BLaER1 treated with 17β-estradiol and CSF1 and Interleukin-3, amounts not matched to agents 10 nM and 100 nM (cell line): ENCODE measurements around the gene TMA7B.

Experiments used
- H3K27ac ChIP-seq, 11 experiments: shearing (Covaris generic); formaldehyde crosslinking; 2 replicates each; pipeline ENCODE4 v1.8.1; 2022
- H3K27me3 ChIP-seq, 11 experiments: shearing (Covaris generic); formaldehyde crosslinking; 2 replicates each; pipeline ENCODE4 v1.8.1; 2022
- H3K36me3 ChIP-seq, 11 experiments: shearing (Covaris generic); formaldehyde crosslinking; 2 replicates each; pipeline ENCODE4 v1.8.1; 2022
- H3K4me1 ChIP-seq, 10 experiments: shearing (Covaris generic); formaldehyde crosslinking; 2 replicates each; pipeline ENCODE4 v1.8.1; 2022
- H3K4me2 ChIP-seq, 11 experiments: shearing (Covaris generic); formaldehyde crosslinking; 2 replicates each; pipeline ENCODE4 v1.8.1; 2022
- H3K4me3 ChIP-seq, 10 experiments: shearing (Covaris generic); formaldehyde crosslinking; 2 replicates each; pipeline ENCODE4 v1.8.1; 2022
- H3K9ac ChIP-seq, 11 experiments: shearing (Covaris generic); formaldehyde crosslinking; 2 replicates each; pipeline ENCODE4 v1.8.1; 2022
- H3K9me3 ChIP-seq, 11 experiments: shearing (Covaris generic); formaldehyde crosslinking; replicated peaks in 1 of 11; 2 replicates each; pipeline ENCODE4 v1.8.1; 2022
- H4K20me1 ChIP-seq, 11 experiments: shearing (Covaris generic); formaldehyde crosslinking; 2 replicates each; pipeline ENCODE4 v1.8.1; 2022
- Cebpa-rat ChIP-seq, 11 experiments: shearing (Covaris generic); IDR thresholded peaks; 2 replicates each; pipeline ENCODE4 v1.8.1; 2022

TMA7B gene

GRCh38 chr22:39979458-39979857 is 19.3 kb downstream of the TMA7B start:
- Histone ChIP-seq H3K27me3 (no peaks in the 10 kb centered on the region), H3K9ac (no peak overlapping the region), H4K20me1 (no peaks in the 10 kb centered on the region), H3K4me1 (peaks cover 0 to 5% (median 3%) of the 10 kb centered on the region in 10 experiments; a peak in 8 of 20 replicates), H3K4me2 (no peak overlapping the region), H3K4me3 (no peak overlapping the region), H3K9me3 (no peaks in the 10 kb centered on the region), H3K27ac (no peak overlapping the region), H3K36me3 (no peaks in the 10 kb centered on the region)
- no peak for TF ChIP-seq Cebpa-rat (IDR thresholded peaks at IDR 0.05)

- H3K27me3 ChIP-seq, result no peaks in the 10 kb centered on the region
- H3K4me1 ChIP-seq, result peaks cover 0 to 16% (median 13%) of the 10 kb centered on the region in 10 experiments; a peak in 14 of 20 replicates
- no peak overlapping the region for H3K27ac ChIP-seq
- no peaks in the 10 kb centered on the region for H3K9me3 ChIP-seq
- H3K36me3 ChIP-seq, result no peaks in the 10 kb centered on the region
- H4K20me1 ChIP-seq, result no peaks in the 10 kb centered on the region
- no peak overlapping the region for H3K9ac ChIP-seq
- no peak for TF ChIP-seq Cebpa-rat (IDR thresholded peaks at IDR 0.05)
- no peak overlapping the region for H3K4me3 ChIP-seq
- H3K4me2 ChIP-seq, result no peak overlapping the region
These were observed 20.4 kb downstream of the TMA7B start for GRCh38 chr22:39980596-39980995.

- Histone ChIP-seq H3K9me3 (no peaks in the 10 kb centered on the region), H3K4me3 (no peak overlapping the region), H3K4me2 (no peak overlapping the region), H3K4me1 (peaks cover 0 to 18% (median 13%) of the 10 kb centered on the region in 10 experiments; a peak in 14 of 20 replicates), H3K27me3 (no peaks in the 10 kb centered on the region), H4K20me1 (no peaks in the 10 kb centered on the region), H3K36me3 (no peaks in the 10 kb centered on the region), H3K27ac (no peak overlapping the region), H3K9ac (no peak overlapping the region)
- TF ChIP-seq Cebpa-rat (IDR thresholded peaks at IDR 0.05), result no peak
These were observed 23.1 kb downstream of the TMA7B start for GRCh38 chr22:39983346-39983745.

- Histone ChIP-seq H4K20me1 (no peaks in the 10 kb centered on the region), H3K4me3 (no peak overlapping the region), H3K27ac (no peak overlapping the region), H3K4me2 (peak overlapping the region in 7 of 11 experiments; percentile 5 to 55 (median 30); a peak in 9 of 22 replicates), H3K4me1 (peaks cover 0 to 18% (median 13%) of the 10 kb centered on the region in 10 experiments; a peak in 14 of 20 replicates), H3K36me3 (no peaks in the 10 kb centered on the region), H3K9ac (no peak overlapping the region), H3K27me3 (no peaks in the 10 kb centered on the region), H3K9me3 (no peaks in the 10 kb centered on the region)
- TF ChIP-seq Cebpa-rat (IDR thresholded peaks at IDR 0.05), result no peak
These were observed 23.8 kb downstream of the TMA7B start for GRCh38 chr22:39984006-39984405.

GRCh38 chr22:39984746-39985145 is 24.5 kb downstream of the TMA7B start:
- no peak for TF ChIP-seq Cebpa-rat (IDR thresholded peaks at IDR 0.05)
- Histone ChIP-seq H3K27me3 (no peaks in the 10 kb centered on the region), H3K36me3 (no peaks in the 10 kb centered on the region), H3K4me3 (no peak overlapping the region), H4K20me1 (no peaks in the 10 kb centered on the region), H3K9me3 (no peaks in the 10 kb centered on the region), H3K4me1 (peaks cover 0 to 24% (median 16%) of the 10 kb centered on the region in 10 experiments; a peak in 14 of 20 replicates), H3K27ac (no peak overlapping the region), H3K4me2 (peak overlapping the region in 9 of 11 experiments; percentile 5 to 55 (median 30); a peak in 10 of 22 replicates), H3K9ac (no peak overlapping the region)

GRCh38 chr22:39985383-39986035 is 25.3 kb downstream of the TMA7B start:
- no peak for TF ChIP-seq Cebpa-rat (IDR thresholded peaks at IDR 0.05)
- Histone ChIP-seq H3K27ac (no peak overlapping the region), H3K9me3 (no peaks in the 10 kb centered on the region), H3K4me2 (peak overlapping the region in 9 of 11 experiments; percentile 4 to 55 (median 24); a peak in 9 of 22 replicates), H3K36me3 (no peaks in the 10 kb centered on the region), H4K20me1 (no peaks in the 10 kb centered on the region), H3K4me3 (no peak overlapping the region), H3K4me1 (peaks cover 0 to 28% (median 17%) of the 10 kb centered on the region in 10 experiments; a peak in 14 of 20 replicates), H3K9ac (no peak overlapping the region), H3K27me3 (no peaks in the 10 kb centered on the region)

- no peak overlapping the region for H3K27ac ChIP-seq
- no peaks in the 10 kb centered on the region for H3K36me3 ChIP-seq
- no peak overlapping the region for H3K4me2 ChIP-seq
- TF ChIP-seq Cebpa-rat (IDR thresholded peaks at IDR 0.05), result no peak
- no peak overlapping the region for H3K9ac ChIP-seq
- no peaks in the 10 kb centered on the region for H3K9me3 ChIP-seq
- H3K27me3 ChIP-seq, result peaks cover 0 to 6% (median 3%) of the 10 kb centered on the region in 11 experiments; a peak in 12 of 22 replicates
- no peaks in the 10 kb centered on the region for H4K20me1 ChIP-seq
- no peak overlapping the region for H3K4me3 ChIP-seq
- peaks cover 0 to 28% (median 17%) of the 10 kb centered on the region in 10 experiments; a peak in 14 of 20 replicates for H3K4me1 ChIP-seq
These were observed 28.4 kb downstream of the TMA7B start for GRCh38 chr22:39988386-39989114.

- Histone ChIP-seq H3K36me3 (no peaks in the 10 kb centered on the region), H3K4me1 (peaks cover 0 to 28% (median 17%) of the 10 kb centered on the region in 10 experiments; a peak in 15 of 20 replicates), H3K4me3 (no peak overlapping the region), H3K9me3 (no peaks in the 10 kb centered on the region), H3K27me3 (peaks cover 9 to 17% (median 14%) of the 10 kb centered on the region in 11 experiments), H3K27ac (no peak overlapping the region), H3K4me2 (peak overlapping the region in 5 of 11 experiments; percentile 1 to 31 (median 24); a peak in 6 of 22 replicates), H3K9ac (no peak overlapping the region), H4K20me1 (no peaks in the 10 kb centered on the region)
- TF ChIP-seq Cebpa-rat (IDR thresholded peaks at IDR 0.05), result no peak
These were observed 29.4 kb downstream of the TMA7B start for GRCh38 chr22:39989633-39990032.

- Histone ChIP-seq H3K4me1 (peaks cover 0 to 21% (median 8%) of the 10 kb centered on the region in 10 experiments; a peak in 10 of 20 replicates), H3K36me3 (no peaks in the 10 kb centered on the region), H3K4me3 (no peak overlapping the region), H4K20me1 (no peaks in the 10 kb centered on the region), H3K27me3 (peaks cover 19 to 27% (median 24%) of the 10 kb centered on the region in 11 experiments), H3K4me2 (no peak overlapping the region), H3K27ac (no peak overlapping the region), H3K9ac (no peak overlapping the region), H3K9me3 (peaks cover 0 to 6% (median 0%) of the 10 kb centered on the region in 11 experiments; a peak in 1 of 22 replicates)
- TF ChIP-seq Cebpa-rat (IDR thresholded peaks at IDR 0.05), result no peak
These were observed 30.5 kb downstream of the TMA7B start for GRCh38 chr22:39990686-39991085.
